ENCODE data around the gene ARSB. TPM values are rescaled to one million over a fixed set of nuclear protein-coding genes. Genes with fewer than 3 reads are reported as not detected.

The ARSB gene
- total RNA-seq, 1 experiment from 2014 or later = 8.4 TPM

DNA sequence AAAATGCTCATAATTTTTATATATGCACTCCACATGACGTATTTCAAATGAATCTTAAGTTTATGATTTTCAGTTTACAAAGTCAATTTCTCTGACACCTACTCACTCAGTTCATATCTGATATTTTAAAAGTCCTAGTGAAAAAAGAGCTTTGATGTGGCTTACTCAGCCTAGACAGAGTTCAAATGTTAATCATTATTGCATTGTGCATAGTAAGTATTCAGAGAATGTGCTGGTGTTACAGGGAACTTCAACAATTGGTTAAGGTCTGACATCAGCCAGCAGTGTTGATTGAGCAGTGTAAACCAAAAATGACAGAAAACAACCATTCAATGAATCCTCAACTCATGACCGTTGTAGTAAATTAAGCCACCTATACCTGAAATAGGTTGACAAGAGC, 189.4 kb downstream of the ARSB start:
- no peak overlapping the region for H3K4me3 ChIP-seq
- no peak overlapping the region for H2AFZ ChIP-seq
- 0 out of 2 replicates have a peak, but pooled peaks cover 5% of the 10 kb centered on the region for H3F3A ChIP-seq (ENCODE audit: insufficient read depth, low read depth)
- peaks cover 20% of the 10 kb centered on the region for H3K4me1 ChIP-seq (replicated peaks; ENCODE audit: insufficient read depth)
- H3K79me2 ChIP-seq (ENCODE audit: low read depth) = no peaks in the 10 kb centered on the region
- no TSS peak for BruUV-seq (replicated peaks)
- intact Hi-C loops (cut with micrococcal nuclease; ENCODE audit: unreplicated experiment) = no loop called here
- peak overlapping the region; percentile 30; the same call in 1 of the 2 replicates for H3K27ac ChIP-seq
- peak in 1 of 2 experiments; percentile 70 for DNase-seq
- no peaks in the 10 kb centered on the region for H3K36me3 ChIP-seq (ENCODE audit: low read depth)
- no peaks in the 10 kb centered on the region for H3K9me3 ChIP-seq (ENCODE audit: insufficient read depth, low read depth)
- ChIA-PET CTCF (no interaction called here), POLR2A (ENCODE audit: unreplicated experiment) (no interaction called here)
- H3K27me3 ChIP-seq (ENCODE audit: insufficient read depth, low read depth) = no peaks in the 10 kb centered on the region
- TF ChIP-seq, protein P1, sequence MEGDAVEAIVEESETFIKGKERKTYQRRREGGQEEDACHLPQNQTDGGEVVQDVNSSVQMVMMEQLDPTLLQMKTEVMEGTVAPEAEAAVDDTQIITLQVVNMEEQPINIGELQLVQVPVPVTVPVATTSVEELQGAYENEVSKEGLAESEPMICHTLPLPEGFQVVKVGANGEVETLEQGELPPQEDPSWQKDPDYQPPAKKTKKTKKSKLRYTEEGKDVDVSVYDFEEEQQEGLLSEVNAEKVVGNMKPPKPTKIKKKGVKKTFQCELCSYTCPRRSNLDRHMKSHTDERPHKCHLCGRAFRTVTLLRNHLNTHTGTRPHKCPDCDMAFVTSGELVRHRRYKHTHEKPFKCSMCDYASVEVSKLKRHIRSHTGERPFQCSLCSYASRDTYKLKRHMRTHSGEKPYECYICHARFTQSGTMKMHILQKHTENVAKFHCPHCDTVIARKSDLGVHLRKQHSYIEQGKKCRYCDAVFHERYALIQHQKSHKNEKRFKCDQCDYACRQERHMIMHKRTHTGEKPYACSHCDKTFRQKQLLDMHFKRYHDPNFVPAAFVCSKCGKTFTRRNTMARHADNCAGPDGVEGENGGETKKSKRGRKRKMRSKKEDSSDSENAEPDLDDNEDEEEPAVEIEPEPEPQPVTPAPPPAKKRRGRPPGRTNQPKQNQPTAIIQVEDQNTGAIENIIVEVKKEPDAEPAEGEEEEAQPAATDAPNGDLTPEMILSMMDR (conservative IDR thresholded peaks at IDR 0.05) = no peak
- TF ChIP-seq EZH2 (IDR thresholded peaks at IDR 0.05; ENCODE audit: low read depth) = no peak
- peak overlapping the region; percentile 3; the same call in 1 of the 2 replicates for H3K4me2 ChIP-seq
- H4K20me1 ChIP-seq (ENCODE audit: insufficient read depth) = no peaks in the 10 kb centered on the region
- no peaks in the 10 kb centered on the region for H3K9me2 ChIP-seq (ENCODE audit: insufficient read depth)

DNA sequence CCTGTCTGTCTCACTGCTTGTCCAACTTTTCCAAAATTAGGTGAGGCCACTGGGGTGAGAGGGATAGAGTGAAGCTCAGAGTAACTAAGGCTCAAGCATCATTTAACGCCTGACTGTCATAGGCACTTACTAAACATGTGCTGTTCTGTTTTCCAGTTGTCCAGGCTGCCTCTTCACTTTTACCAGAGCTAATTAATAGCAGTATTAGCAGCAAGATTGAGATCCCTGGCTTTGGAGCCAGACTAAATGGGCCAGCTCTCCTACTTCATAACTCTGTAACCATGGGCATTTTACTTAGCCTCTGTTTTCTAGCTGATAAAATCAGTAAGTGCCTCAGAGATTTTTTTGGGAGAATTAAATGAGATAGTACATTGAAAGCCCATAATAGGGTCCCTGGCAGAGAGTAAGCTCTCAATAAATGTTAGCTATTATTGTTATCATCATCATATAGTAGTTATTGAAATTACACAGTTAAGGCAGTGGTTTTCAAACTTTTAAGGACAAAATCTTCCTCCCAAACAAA, 190.4 kb downstream of the ARSB start:
- Histone ChIP-seq H3K4me3 (no peak overlapping the region), H4K20me1 (ENCODE audit: insufficient read depth) (no peaks in the 10 kb centered on the region), H2AFZ (no peak overlapping the region), H3K9me2 (ENCODE audit: insufficient read depth) (no peaks in the 10 kb centered on the region), H3K79me2 (ENCODE audit: low read depth) (no peaks in the 10 kb centered on the region), H3K9me3 (ENCODE audit: insufficient read depth, low read depth) (no peaks in the 10 kb centered on the region), H3K27ac (no peak overlapping the region), H3K27me3 (ENCODE audit: insufficient read depth, low read depth) (no peaks in the 10 kb centered on the region), H3F3A (ENCODE audit: insufficient read depth, low read depth) (0 out of 2 replicates have a peak, but pooled peaks cover 5% of the 10 kb centered on the region), H3K36me3 (ENCODE audit: low read depth) (no peaks in the 10 kb centered on the region), H3K4me1 (replicated peaks; ENCODE audit: insufficient read depth) (peaks cover 20% of the 10 kb centered on the region), H3K4me2 (no peak overlapping the region)
- no TSS peak for BruUV-seq (replicated peaks)
- TF ChIP-seq, protein P1 (conservative IDR thresholded peaks at IDR 0.05) = no peak
- intact Hi-C loops (cut with micrococcal nuclease; ENCODE audit: unreplicated experiment) = no loop called here
- CTCF ChIA-PET = no interaction called here
- POLR2A ChIA-PET (ENCODE audit: unreplicated experiment) = no interaction called here
- no peak for DNase-seq

DNA sequence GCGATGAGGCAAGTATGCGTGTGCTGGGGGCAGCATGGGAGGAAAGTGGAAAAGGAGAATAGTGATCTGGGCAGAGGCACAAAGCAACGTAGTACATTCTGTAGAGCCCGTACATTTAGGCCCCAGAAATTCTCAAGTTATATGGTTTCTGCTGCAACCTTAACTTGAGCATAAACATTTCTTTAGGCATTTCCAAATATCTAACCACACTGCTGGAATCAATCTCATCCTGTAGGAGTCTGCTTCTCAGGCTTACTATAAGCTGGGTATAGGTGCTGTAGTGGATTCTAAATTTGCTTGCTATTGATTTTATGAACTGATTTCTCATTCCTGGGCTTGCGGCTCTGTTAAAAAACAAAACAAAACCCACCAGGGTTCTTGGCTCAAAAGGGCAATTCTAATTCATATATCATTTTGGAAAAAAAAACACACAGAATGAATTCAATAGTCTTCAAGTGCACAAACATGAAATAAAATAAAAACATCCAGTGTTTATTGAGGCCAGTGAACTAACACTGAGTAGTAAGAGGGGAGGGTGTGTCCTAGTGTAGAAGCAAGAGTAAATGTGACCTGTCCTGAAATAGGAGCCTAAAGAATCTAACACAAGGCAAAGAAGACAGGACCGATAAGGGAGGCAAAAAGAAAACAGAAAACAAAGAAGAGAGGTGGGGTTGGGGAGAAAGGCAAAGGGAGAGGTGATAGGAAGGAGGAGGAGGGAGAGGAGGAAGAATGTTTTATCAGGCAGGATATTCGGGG, 191.0 kb downstream of the ARSB start:
- H3K4me2 ChIP-seq = no peak overlapping the region
- intact Hi-C loops (cut with micrococcal nuclease; ENCODE audit: unreplicated experiment) = no loop called here
- no peaks in the 10 kb centered on the region for H3K27me3 ChIP-seq (ENCODE audit: insufficient read depth, low read depth)

More for the DNA sequence above, 191.0 kb downstream of the ARSB start:
- Histone ChIP-seq H3K79me2 (ENCODE audit: low read depth) (no peaks in the 10 kb centered on the region), H3K9me3 (ENCODE audit: insufficient read depth, low read depth) (no peaks in the 10 kb centered on the region), H4K20me1 (ENCODE audit: insufficient read depth) (no peaks in the 10 kb centered on the region), H3K4me1 (replicated peaks; ENCODE audit: insufficient read depth) (peaks cover 20% of the 10 kb centered on the region), H3F3A (ENCODE audit: insufficient read depth, low read depth) (0 out of 2 replicates have a peak, but pooled peaks cover 5% of the 10 kb centered on the region), H3K27ac (no peak overlapping the region), H3K4me3 (no peak overlapping the region), H3K9me2 (ENCODE audit: insufficient read depth) (no peaks in the 10 kb centered on the region), H2AFZ (no peak overlapping the region), H3K36me3 (ENCODE audit: low read depth) (no peaks in the 10 kb centered on the region)
- no TSS peak for BruUV-seq (replicated peaks)
- no peak for TF ChIP-seq EZH2 (IDR thresholded peaks at IDR 0.05; ENCODE audit: low read depth)
- TF ChIP-seq, protein P1 (conservative IDR thresholded peaks at IDR 0.05) = no peak
- DNase-seq = no peak
- CTCF ChIA-PET = no interaction called here
- POLR2A ChIA-PET (ENCODE audit: unreplicated experiment) = interaction anchor here (0.7 kb wide), 1 partner anchor 126 kb away, joined by 4 read pairs; no protein-coding TSS in a partner anchor

Data from PC-9 (cell line).